HG03139 (cell line): ENCODE measurements around the gene BICD1.
"Not testable (repeated sequence)": the region's sequence is repeated elsewhere in the genome, so short reads cannot be mapped to it uniquely, and the experiment has no call there.

Source experiments
- ATAC-seq: cut with Tn5 transposase; IDR thresholded peaks from one replicate; pipeline ENCODE4 v1.9.1; 2021; ENCODE audit not compliant: unreplicated experiment

BICD1 gene

DNA sequence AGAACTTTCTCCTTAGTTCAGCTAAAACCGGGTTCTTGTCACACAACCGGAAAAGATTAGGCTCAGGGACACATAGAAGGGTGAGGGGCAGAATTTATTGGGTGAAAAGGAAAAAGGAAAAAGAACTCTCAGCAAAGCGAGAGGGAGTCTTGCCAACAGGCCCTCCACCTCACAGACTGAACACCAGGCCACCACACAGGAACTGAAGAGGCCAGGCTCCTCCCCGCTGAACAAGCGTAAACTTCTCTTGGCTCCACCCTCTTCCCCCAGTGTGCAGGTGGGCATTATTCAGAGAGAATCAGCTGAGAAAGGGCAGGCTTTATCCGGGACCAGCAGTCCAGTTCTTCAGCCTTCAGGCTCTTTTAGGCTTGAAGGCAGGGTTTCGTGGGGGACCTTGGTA lies 167.1 kb downstream of the BICD1 start:
- peak; percentile 87 for ATAC-seq

- ATAC-seq = no peak
Measured at GRCh38 chr12:32274665-32275064, 168.0 kb downstream of the BICD1 start.

- ATAC-seq = not testable (repeated sequence)
Measured at GRCh38 chr12:32275520-32275919, 168.9 kb downstream of the BICD1 start.

GRCh38 chr12:32277774-32278173 lies 171.1 kb downstream of the BICD1 start:
- no peak for ATAC-seq

DNA sequence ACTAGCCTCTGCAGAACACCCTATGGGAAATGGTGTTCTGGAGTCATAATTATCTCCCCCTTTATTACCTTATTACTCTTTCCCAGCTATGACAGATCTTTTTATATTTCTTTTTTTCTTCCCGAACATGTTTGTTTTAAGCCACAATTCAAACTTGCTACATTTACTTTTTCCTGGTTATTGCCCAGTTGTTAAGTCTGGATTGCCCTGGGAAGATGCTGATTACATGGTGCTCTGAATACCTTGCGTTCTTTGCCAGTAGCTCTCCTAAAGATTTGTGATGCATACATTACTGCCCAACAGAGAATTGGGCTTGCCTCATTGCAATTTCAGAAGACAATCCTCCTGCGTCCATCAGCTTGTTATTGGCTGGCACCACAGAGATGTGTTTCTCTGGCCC lies 174.5 kb downstream of the BICD1 start:
- no peak for ATAC-seq

DNA sequence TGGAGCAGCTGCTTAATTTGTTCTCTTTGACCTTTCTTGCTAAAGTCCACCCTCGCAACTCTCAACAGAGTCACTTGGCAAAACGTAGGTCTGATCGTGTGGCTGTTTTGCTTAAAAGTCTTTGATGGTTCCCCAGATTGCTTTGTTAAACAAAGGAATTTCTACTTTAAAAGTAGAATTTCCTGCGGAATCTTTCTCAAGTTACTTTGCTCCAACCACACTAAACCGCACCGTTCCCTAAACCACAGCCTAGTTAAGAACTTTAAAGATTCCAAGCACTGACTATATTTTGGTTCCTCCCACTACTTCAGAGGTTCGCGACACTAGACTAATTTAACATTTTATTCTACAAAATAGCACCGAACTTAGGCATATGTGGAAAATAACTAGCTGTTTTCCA lies 177.9 kb downstream of the BICD1 start:
- ATAC-seq = no peak

- no peak for ATAC-seq
Measured at GRCh38 chr12:32285021-32285420, 178.4 kb downstream of the BICD1 start.

DNA sequence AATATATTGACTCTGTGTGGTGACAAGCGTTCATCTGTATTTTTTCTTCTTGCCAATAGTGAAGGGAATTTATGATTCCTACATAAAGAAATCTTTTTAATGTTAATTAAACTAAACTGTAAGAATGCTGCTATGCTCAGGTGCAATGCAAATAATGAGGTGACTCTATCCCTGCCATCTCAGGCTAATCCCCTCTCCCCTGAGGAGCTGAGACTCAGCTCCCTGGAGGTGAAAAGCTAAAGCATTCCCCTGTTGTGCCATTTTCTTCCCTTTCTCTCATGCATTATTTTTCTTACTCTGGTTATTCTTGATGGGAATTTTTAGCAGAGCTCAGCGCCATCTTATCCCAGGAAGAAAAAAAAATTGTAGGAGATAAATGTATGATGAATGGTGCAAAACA lies 178.8 kb downstream of the BICD1 start:
- ATAC-seq = no peak

GRCh38 chr12:32290411-32290810 lies 183.8 kb downstream of the BICD1 start:
- ATAC-seq = no peak

DNA sequence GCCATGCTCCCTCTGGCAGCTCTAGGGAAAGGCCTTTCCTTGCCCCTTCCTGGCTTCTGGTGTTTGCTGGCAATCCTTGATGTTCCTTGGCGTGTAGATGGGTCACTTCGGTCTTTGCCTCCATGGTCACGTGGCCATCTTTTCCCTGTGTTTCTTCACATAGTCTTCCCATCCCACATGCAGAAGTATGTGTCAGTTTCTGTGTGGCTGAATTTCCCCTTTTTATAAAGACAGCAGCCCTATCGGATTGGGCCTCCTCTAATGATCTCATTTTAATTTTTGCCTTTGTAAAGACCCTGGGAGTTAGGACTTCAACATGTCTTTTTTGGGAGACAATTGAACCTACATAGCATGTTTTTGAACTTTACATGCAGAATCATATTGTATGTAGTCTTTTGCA lies 185.5 kb downstream of the BICD1 start:
- ATAC-seq = no peak

DNA sequence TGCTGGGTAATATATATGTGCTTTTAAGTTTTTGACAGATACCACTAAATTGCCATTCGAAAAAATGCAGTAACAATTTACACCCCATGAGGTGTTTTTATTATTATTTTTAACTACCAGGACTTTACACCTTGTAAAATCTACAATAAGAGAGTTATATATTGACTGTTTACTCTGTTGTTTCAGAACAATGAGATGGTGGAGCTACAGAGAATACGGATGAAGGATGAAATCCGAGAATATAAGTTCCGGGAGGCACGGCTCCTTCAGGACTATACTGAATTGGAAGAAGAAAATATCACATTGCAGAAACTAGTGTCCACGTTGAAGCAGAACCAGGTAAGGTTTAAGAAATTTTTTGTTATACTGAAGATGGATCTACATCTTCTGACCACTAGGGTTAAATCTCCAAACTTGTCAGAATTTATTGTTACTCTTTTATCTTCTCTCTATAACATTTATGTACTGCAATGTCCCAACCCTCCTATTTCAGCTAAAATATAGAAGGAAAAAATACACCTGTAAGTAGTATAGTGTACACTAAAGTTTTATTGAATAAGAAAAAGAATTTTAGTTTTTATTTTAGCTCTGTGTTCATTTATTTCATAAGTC lies 187.3 kb downstream of the BICD1 start:
- ATAC-seq = no peak

DNA sequence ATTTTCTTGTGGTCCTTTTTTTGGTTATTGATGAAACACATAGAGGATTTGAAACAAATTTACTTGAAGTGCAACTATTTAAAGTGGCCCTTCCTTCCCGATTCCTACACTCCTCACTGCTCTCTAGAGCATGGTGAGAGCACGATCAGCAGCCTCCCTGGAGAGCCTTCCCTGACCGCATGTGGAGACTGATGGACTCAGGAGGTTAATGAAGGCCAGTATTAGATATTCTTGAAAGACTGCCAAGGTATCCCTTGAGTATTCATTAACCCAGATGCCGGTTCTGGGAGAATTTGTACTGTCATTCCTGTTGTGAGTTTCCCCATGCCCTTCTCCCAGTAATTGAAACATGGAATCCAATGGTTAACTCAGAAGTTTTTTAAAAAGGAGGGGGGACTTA lies 189.9 kb downstream of the BICD1 start:
- ATAC-seq = no peak

DNA sequence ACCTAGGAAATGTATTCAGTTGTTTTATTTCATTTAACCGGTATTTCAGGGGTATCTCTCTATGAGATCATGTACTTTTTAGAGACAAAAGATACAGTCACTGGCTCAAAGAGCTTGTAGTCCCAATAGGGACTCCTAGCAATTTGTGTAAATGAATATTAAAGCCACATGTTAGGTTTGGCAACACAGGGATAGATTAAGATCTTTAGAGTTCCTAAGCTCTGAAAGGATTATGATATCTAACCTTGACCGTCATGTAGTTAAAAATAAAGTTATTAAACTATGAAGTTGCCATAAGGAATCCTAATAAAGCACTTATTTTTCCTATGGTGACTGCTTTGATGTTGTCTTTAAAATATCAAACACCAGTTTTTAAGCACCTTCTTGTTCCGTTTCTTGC lies 192.3 kb downstream of the BICD1 start:
- no peak for ATAC-seq

DNA sequence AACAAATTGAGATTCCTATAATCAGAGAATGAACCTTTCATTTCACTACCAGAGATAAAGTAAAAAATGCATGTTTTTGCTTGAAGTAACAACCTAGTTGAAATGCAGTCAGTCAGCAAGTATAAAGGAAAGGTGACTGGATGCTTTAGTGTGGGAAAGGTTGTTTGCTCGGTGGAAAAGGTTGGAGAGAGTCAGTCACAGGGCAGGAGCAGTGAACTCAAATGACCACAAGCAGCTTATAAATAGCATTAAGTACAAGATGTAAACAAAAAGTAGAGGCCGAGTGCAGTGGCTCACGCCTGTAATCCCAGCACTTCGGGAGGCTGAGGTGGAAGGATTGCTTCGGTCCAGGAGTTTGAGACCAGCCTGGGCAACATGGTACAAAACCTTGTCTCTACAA lies 194.6 kb downstream of the BICD1 start:
- ATAC-seq = no peak

- ATAC-seq = peak; percentile 94
Measured at GRCh38 chr12:32302218-32303173, 195.8 kb downstream of the BICD1 start.

- ATAC-seq = no peak
Measured at GRCh38 chr12:32303174-32303549, 196.5 kb downstream of the BICD1 start.

DNA sequence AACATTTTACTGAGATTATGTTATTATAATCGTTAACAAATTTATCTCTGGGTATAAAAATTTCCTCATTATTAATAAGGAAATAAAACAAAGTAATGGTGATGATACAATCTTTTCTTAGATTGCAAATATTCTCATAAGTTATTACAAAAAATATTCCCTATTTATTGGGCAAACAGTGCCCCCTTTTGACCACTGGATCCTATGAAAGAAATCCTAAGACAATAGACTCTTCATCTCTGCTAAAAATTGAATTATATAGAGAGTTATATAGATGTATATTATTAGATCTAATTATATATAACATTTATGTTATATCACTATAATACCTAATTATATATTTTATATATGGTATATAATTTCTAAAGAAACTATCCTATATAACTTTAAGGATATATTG lies 198.5 kb downstream of the BICD1 start:
- ATAC-seq = no peak

DNA sequence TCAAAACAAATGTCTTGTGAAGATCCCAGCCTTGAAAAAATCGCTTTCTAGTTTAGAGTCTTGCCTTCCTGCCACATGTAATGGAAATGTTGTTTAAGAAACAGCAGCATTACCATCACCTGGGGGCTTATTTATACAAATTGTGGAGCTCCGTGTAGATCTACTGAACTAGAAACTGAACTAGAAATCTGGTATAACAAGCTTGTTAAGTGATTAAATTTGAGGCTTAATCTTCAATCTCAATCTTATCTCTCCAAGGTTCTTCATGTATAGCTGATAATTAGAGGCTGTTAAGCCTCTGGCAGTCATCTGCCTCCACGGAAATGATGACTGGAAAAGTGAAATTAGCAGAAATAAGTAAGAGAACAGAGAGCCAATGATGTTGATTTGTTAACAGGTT lies 200.7 kb downstream of the BICD1 start:
- no peak for ATAC-seq

- ATAC-seq = no peak
Measured at GRCh38 chr12:32309811-32310736, 203.4 kb downstream of the BICD1 start.

DNA sequence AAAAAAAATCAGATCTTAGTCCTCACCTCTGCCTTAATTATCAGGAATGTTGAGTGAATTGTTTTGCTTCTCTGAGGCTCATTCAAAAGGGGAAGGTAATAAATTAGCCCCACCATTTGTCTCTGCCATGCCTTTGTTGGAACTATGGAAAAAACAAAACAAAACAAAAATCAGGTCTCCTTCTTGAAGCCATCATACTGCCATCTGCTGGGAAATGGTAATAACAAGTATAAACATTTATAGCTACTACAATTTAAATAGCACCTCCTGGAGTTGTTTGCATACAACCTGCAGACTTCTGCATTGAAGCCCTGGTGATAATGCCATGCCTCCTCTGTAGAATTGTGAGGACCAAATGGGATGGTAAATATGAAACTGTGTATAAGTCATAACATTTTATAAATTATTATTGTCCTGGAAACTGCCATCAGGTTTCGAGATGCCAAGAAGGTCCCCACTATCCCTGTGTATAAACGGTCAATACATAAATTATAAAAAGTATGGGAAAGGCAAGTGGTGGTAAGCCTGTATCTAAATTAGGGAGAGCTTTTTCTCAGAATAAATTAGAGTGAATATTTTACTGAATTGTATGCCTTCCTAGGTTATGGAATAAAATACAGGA lies 205.5 kb downstream of the BICD1 start:
- no peak for ATAC-seq

DNA sequence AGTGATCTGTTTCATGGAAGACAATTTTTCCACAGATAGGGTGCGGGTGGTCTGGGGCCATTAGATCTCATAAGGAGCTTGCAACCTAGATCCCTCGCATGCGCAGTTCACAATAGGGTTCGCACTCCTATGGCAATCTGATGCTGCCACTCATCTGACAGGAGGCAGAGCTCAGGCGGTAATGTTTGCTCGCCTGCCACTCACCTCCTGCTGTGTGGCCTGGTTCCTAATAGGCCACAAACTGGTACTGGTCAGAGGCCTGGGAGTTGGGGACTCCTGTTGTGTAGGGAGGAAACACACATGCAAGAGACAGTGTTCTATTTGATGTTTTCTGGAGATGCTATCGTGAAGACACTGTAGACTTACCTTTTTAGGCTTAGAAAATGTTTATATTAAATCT lies 215.7 kb downstream of the BICD1 start:
- ATAC-seq = no peak
